Right renal pelvis (tissue), 4 donors: ENCODE measurements around the gene NTN4. TPM values are rescaled to one million over a fixed set of nuclear protein-coding genes. Genes with fewer than 3 reads are reported as not detected.
"Not testable (repeated sequence)": the region's sequence is repeated elsewhere in the genome, so short reads cannot be mapped to it uniquely, and the experiment has no call there.

Source experiments
- DNase-seq, 4 donors: peaks; one replicate each; pipeline ENCODE4 v3.0.0-alpha.2; 2013; ENCODE audit warnings: low read depth in 4 of 4, low spot score in 3 of 4, missing footprints in 1 of 4
- polyA plus RNA-seq, 4 donors: library from polyadenylated mRNA; unstranded; fragments of 120-200 nt; gene quantifications; one replicate each; pipeline ENCODE4 v1.2.1, GENCODE V29; 2013; ENCODE audit not compliant: insufficient read length in 4 of 4

NTN4 gene
- 100 to 1,000 TPM; 101 to 137 (median 112) TPM for polyA plus RNA-seq

- peak in 2 of 4 donors; percentile 12 to 35 for DNase-seq
Measured at GRCh38 chr12:95790033-95790916, at the start of gene NTN4. TSS of gene NTN4 (minus strand) at chr12:95790764. CDS start at chr12:95790309, 455 bp downstream.

GRCh38 chr12:95838125-95838524 is 47.6 kb upstream of the NTN4 start:
- DNase-seq, result no peak

GRCh38 chr12:95837240-95838038 is 46.9 kb upstream of the NTN4 start:
- DNase-seq, result no peak

- no peak for DNase-seq
Measured at GRCh38 chr12:95836630-95837239, 46.2 kb upstream of the NTN4 start.

- DNase-seq, result no peak
Measured at GRCh38 chr12:95836185-95836609, 45.6 kb upstream of the NTN4 start.

GRCh38 chr12:95834572-95834971 is 44.0 kb upstream of the NTN4 start:
- DNase-seq, result no peak

GRCh38 chr12:95830335-95831089 is 39.9 kb upstream of the NTN4 start:
- no peak for DNase-seq

GRCh38 chr12:95829395-95829794 is 38.8 kb upstream of the NTN4 start:
- DNase-seq, result no peak

- no peak for DNase-seq
Measured at GRCh38 chr12:95820096-95820703, 29.6 kb upstream of the NTN4 start.

GRCh38 chr12:95815632-95816212 is 25.2 kb upstream of the NTN4 start:
- DNase-seq, result peak in 1 of 4 donors; percentile 22

GRCh38 chr12:95812155-95812554 is 21.6 kb upstream of the NTN4 start:
- not testable (repeated sequence) for DNase-seq

- DNase-seq, result no peak
Measured at GRCh38 chr12:95810411-95810810, 19.8 kb upstream of the NTN4 start.

- no peak for DNase-seq
Measured at GRCh38 chr12:95809000-95809680, 18.6 kb upstream of the NTN4 start.

GRCh38 chr12:95808146-95808545 is 17.6 kb upstream of the NTN4 start:
- DNase-seq, result no peak

- DNase-seq, result no peak
Measured at GRCh38 chr12:95805864-95806671, 15.5 kb upstream of the NTN4 start.

- DNase-seq, result no peak
Measured at GRCh38 chr12:95804291-95804690, 13.7 kb upstream of the NTN4 start.

GRCh38 chr12:95803817-95804216 is 13.3 kb upstream of the NTN4 start:
- DNase-seq, result no peak
